GM12864 (cell line): Measurements from ENCODE around the gene ALDH3A2.

Source experiments
- DNase-seq: peaks from one replicate; pipeline ENCODE4 v3.0.0-alpha.2; 2011; ENCODE audit warnings: low read depth
- H3K4me3 ChIP-seq: 2 replicates; pipeline ENCODE4 v1.5.1; 2011; ENCODE audit warnings: mild to moderate bottlenecking, low read depth, low read length, control low read depth
- CTCF ChIP-seq: IDR thresholded peaks from 2 replicates; pipeline ENCODE4 v1.5.1; 2011; ENCODE audit warnings: low read depth, mild to moderate bottlenecking, moderate library complexity, low read length, control low read depth, inconsistent platforms; ENCODE audit errors: missing control alignments

Gene ALDH3A2

GRCh38 chr17:19707728-19708221 is 59.2 kb downstream of the ALDH3A2 start:
- no peak for TF ChIP-seq CTCF
- H3K4me3 ChIP-seq: no peak overlapping the region
- DNase-seq: no peak

GRCh38 chr17:19708431-19709175 is 60.1 kb downstream of the ALDH3A2 start:
- DNase-seq: no peak
- TF ChIP-seq CTCF: no peak

GRCh38 chr17:19709841-19710240 is 61.3 kb downstream of the ALDH3A2 start:
- no peak overlapping the region for H3K4me3 ChIP-seq
- no peak for TF ChIP-seq CTCF
- no peak for DNase-seq

More at GRCh38 chr17:19708431-19709175, 60.1 kb downstream of the ALDH3A2 start:
- H3K4me3 ChIP-seq: no peak overlapping the region

- no peak for TF ChIP-seq CTCF
- no peak for DNase-seq
- H3K4me3 ChIP-seq: no peak overlapping the region
These were observed 64.0 kb downstream of the ALDH3A2 start for GRCh38 chr17:19712436-19713004.

GRCh38 chr17:19713462-19713861 is 64.9 kb downstream of the ALDH3A2 start:
- DNase-seq: no peak
- TF ChIP-seq CTCF: no peak
- H3K4me3 ChIP-seq: no peak overlapping the region

GRCh38 chr17:19713901-19714361 is 65.4 kb downstream of the ALDH3A2 start:
- no peak overlapping the region for H3K4me3 ChIP-seq
- no peak for DNase-seq
- no peak for TF ChIP-seq CTCF
